GM12878 (cell line): ENCODE data around the gene PKD1. TPM values are rescaled to one million over a fixed set of nuclear protein-coding genes. Genes with fewer than 3 reads are reported as not detected.

Source experiments
- EED ChIP-seq: sonication (generic); IDR thresholded peaks from 2 replicates; pipeline ENCODE4 v1.6.1; 2016; ENCODE audit warnings: antibody characterized with exemption, low read depth
- ESRRA ChIP-seq: IDR thresholded peaks from 2 replicates; pipeline ENCODE4 v1.6.1; 2012; ENCODE audit warnings: mild to moderate bottlenecking, low read length, improper control_type of control experiment
- JUNB ChIP-seq: IDR thresholded peaks from 2 replicates; pipeline ENCODE4 v1.6.1; 2016; ENCODE audit warnings: antibody characterized with exemption, mild to moderate bottlenecking
- NFYB ChIP-seq: IDR thresholded peaks from 2 replicates; pipeline ENCODE4 v1.6.1; 2011; ENCODE audit warnings: low read depth, mild to moderate bottlenecking, low read length, improper control_type of control experiment, moderate library complexity; ENCODE audit not compliant: insufficient read depth
- SMARCA5 ChIP-seq: fragments of 450-650 bp; IDR thresholded peaks from 2 replicates; pipeline ENCODE4 v1.6.1; 2017; ENCODE audit warnings: mild to moderate bottlenecking
- SP1 ChIP-seq: IDR thresholded peaks from one replicate; pipeline ENCODE4 v1.6.1; 2011; ENCODE audit warnings: low read depth, low read length
- TARDBP ChIP-seq: IDR thresholded peaks from 2 replicates; pipeline ENCODE4 v1.6.1; 2016; ENCODE audit warnings: borderline replicate concordance
- TBL1XR1 ChIP-seq: IDR thresholded peaks from 2 replicates; pipeline ENCODE4 v1.6.1; 2012; ENCODE audit warnings: low read depth, low read length, improper control_type of control experiment
- WRNIP1 ChIP-seq: IDR thresholded peaks from 2 replicates; pipeline ENCODE4 v1.6.1; 2011; ENCODE audit warnings: low read depth, low read length, improper control_type of control experiment, borderline replicate concordance
- ZNF622 ChIP-seq: fragments of 450-650 bp; IDR thresholded peaks from 2 replicates; pipeline ENCODE4 v1.6.1; 2017; ENCODE audit warnings: mild to moderate bottlenecking, inconsistent platforms
- polyA plus RNA-seq, 11 experiments: library from polyadenylated mRNA; depleted of rRNA in 4 of 11; unstranded in 6 of 11; stranded (reverse) in 5 of 11; fragments of >200 nt; fragmentation: Nextera tagmentation in 4 of 11; fragmentation: Illumina TruSeq in 1 of 11; extraction: Ambion mirVana in 4 of 11; extraction: Trizol in 1 of 11; gene quantifications; 1 replicate in 1 of 11; 2 replicates in 10 of 11; pipeline versions ENCODE4 v1.2.1 to v1.2.3, GENCODE V29; 2011 to 2016; ENCODE audit warnings: inconsistent platforms in 2 of 11, missing spikeins in 2 of 11, low read depth in 1 of 11
- total RNA-seq, 4 experiments: library from RNA; depleted of rRNA in 3 of 4; stranded (reverse); fragments of >200 nt in 3 of 4; fragmentation: Illumina TruSeq in 1 of 4; extraction: Trizol in 1 of 4; gene quantifications; 2 replicates each; pipeline versions ENCODE4 v1.2.1 to v1.2.3, GENCODE V29; 2013 to 2021
- TF ChIP-seq, protein P1 (sequence below): fragments of 450-650 bp; formaldehyde crosslinking; IDR thresholded peaks from 2 replicates; pipeline ENCODE4 v1.4.0; 2022; ENCODE audit warnings: mild to moderate bottlenecking, moderate library complexity
- TF ChIP-seq, protein P2 (sequence below): fragments of 450-650 bp; IDR thresholded peaks from 2 replicates; pipeline ENCODE4 v1.6.1; 2014; ENCODE audit warnings: mild to moderate bottlenecking
- TF ChIP-seq, protein P3 (sequence below): fragments of 450-650 bp; IDR thresholded peaks from 2 replicates; pipeline ENCODE4 v1.6.1; 2017; ENCODE audit warnings: borderline replicate concordance
- TF ChIP-seq, protein P4 (sequence below): fragments of 450-650 bp; IDR thresholded peaks from 2 replicates; pipeline ENCODE4 v1.6.1; 2016; ENCODE audit warnings: mild to moderate bottlenecking
- TF ChIP-seq, protein P5 (sequence below): fragments of 450-650 bp; IDR thresholded peaks from 2 replicates; pipeline ENCODE4 v1.6.1; 2017; ENCODE audit warnings: antibody characterized with exemption, mild to moderate bottlenecking, moderate library complexity
- TF ChIP-seq, protein P6 (sequence below): IDR thresholded peaks from 2 replicates; pipeline ENCODE4 v1.6.1; 2012; ENCODE audit warnings: low read depth, low read length, improper control_type of control experiment

Gene PKD1
- total and polyA plus RNA-seq, 10 of the 15 experiments (the other 5 are each of a cell fraction or from before 2014, with no cell fraction given), result 0.11 to 62.0 (median 6.1) TPM

DNA sequence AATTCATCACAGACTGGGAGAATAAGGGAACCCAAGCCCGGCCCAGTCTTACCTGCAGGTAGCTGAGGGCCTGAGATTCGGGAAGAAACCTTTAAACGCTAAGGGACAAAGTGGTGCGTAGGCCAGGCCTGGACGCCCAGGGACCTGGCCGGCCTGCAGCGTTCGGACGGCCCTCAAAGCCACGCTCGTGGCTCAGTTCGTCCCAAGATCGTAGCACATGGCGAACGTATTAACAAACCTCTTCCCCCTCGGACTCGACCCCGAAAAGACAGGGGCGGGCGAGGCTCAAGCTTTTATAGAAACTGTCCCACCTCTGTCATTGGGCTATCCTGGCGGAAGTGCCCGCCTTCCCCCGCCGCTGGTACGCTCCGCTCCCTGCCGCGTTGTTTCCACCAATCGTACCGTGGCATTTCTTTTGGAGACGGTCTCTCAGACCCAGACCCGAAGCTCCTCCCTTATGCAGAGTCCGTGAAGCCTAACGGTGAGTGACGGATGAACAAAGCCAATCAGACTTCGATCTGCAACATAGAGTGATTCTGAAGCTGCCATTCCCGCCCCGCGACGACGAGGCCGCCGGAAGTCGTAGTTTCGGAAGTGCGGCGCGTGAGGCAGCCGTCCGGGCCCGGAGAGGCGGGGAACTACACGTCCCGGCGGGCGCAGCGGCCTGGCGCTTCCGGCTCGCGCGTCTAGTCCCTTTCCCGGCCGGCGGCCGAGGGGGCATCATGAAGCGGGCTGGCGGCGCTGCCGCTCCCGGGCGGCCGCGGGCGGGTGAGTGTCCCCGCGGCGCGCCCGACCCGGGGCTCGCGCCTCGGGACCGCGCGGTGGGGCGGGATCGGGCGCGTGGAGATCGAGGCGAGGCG, 19.6 kb upstream of the PKD1 start, which contains the start of gene TRAF7 (continued):
- TF ChIP-seq, protein P1, sequence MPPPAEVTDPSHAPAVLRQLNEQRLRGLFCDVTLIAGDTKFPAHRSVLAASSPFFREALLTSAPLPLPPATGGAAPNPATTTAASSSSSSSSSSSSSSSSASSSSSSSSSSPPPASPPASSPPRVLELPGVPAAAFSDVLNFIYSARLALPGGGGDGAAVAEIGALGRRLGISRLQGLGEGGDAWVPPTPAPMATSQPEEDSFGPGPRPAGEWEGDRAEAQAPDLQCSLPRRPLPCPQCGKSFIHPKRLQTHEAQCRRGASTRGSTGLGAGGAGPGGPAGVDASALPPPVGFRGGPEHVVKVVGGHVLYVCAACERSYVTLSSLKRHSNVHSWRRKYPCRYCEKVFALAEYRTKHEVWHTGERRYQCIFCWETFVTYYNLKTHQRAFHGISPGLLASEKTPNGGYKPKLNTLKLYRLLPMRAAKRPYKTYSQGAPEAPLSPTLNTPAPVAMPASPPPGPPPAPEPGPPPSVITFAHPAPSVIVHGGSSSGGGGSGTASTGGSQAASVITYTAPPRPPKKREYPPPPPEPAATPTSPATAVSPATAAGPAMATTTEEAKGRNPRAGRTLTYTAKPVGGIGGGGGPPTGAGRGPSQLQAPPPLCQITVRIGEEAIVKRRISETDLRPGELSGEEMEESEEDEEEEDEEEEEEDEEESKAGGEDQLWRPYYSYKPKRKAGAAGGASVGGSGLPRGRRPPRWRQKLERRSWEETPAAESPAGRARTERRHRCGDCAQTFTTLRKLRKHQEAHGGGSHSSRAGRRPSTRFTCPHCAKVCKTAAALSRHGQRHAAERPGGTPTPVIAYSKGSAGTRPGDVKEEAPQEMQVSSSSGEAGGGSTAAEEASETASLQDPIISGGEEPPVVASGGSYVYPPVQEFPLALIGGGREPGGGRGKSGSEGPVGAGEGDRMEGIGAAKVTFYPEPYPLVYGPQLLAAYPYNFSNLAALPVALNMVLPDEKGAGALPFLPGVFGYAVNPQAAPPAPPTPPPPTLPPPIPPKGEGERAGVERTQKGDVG (CRISPR knock-in tag), result no peak
- TF ChIP-seq JUNB, result no peak
- no peak for TF ChIP-seq ZNF622
- TF ChIP-seq, protein P2, sequence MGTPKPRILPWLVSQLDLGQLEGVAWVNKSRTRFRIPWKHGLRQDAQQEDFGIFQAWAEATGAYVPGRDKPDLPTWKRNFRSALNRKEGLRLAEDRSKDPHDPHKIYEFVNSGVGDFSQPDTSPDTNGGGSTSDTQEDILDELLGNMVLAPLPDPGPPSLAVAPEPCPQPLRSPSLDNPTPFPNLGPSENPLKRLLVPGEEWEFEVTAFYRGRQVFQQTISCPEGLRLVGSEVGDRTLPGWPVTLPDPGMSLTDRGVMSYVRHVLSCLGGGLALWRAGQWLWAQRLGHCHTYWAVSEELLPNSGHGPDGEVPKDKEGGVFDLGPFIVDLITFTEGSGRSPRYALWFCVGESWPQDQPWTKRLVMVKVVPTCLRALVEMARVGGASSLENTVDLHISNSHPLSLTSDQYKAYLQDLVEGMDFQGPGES, result peak; percentile 88
- TF ChIP-seq, protein P3, sequence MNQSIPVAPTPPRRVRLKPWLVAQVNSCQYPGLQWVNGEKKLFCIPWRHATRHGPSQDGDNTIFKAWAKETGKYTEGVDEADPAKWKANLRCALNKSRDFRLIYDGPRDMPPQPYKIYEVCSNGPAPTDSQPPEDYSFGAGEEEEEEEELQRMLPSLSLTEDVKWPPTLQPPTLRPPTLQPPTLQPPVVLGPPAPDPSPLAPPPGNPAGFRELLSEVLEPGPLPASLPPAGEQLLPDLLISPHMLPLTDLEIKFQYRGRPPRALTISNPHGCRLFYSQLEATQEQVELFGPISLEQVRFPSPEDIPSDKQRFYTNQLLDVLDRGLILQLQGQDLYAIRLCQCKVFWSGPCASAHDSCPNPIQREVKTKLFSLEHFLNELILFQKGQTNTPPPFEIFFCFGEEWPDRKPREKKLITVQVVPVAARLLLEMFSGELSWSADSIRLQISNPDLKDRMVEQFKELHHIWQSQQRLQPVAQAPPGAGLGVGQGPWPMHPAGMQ, result no peak
- TF ChIP-seq TBL1XR1, result no peak
- TF ChIP-seq, protein P4, sequence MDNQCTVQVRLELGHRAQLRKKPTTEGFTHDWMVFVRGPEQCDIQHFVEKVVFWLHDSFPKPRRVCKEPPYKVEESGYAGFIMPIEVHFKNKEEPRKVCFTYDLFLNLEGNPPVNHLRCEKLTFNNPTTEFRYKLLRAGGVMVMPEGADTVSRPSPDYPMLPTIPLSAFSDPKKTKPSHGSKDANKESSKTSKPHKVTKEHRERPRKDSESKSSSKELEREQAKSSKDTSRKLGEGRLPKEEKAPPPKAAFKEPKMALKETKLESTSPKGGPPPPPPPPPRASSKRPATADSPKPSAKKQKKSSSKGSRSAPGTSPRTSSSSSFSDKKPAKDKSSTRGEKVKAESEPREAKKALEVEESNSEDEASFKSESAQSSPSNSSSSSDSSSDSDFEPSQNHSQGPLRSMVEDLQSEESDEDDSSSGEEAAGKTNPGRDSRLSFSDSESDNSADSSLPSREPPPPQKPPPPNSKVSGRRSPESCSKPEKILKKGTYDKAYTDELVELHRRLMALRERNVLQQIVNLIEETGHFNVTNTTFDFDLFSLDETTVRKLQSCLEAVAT, result peak; percentile 71
- TF ChIP-seq, protein P5, sequence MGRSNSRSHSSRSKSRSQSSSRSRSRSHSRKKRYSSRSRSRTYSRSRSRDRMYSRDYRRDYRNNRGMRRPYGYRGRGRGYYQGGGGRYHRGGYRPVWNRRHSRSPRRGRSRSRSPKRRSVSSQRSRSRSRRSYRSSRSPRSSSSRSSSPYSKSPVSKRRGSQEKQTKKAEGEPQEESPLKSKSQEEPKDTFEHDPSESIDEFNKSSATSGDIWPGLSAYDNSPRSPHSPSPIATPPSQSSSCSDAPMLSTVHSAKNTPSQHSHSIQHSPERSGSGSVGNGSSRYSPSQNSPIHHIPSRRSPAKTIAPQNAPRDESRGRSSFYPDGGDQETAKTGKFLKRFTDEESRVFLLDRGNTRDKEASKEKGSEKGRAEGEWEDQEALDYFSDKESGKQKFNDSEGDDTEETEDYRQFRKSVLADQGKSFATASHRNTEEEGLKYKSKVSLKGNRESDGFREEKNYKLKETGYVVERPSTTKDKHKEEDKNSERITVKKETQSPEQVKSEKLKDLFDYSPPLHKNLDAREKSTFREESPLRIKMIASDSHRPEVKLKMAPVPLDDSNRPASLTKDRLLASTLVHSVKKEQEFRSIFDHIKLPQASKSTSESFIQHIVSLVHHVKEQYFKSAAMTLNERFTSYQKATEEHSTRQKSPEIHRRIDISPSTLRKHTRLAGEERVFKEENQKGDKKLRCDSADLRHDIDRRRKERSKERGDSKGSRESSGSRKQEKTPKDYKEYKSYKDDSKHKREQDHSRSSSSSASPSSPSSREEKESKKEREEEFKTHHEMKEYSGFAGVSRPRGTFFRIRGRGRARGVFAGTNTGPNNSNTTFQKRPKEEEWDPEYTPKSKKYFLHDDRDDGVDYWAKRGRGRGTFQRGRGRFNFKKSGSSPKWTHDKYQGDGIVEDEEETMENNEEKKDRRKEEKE, result no peak
- TF ChIP-seq WRNIP1, result no peak; the same call in 1 of the 2 replicates
- peak; percentile 93 for TF ChIP-seq TARDBP
- TF ChIP-seq, protein P6, sequence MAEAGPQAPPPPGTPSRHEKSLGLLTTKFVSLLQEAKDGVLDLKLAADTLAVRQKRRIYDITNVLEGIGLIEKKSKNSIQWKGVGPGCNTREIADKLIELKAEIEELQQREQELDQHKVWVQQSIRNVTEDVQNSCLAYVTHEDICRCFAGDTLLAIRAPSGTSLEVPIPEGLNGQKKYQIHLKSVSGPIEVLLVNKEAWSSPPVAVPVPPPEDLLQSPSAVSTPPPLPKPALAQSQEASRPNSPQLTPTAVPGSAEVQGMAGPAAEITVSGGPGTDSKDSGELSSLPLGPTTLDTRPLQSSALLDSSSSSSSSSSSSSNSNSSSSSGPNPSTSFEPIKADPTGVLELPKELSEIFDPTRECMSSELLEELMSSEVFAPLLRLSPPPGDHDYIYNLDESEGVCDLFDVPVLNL, result 0 out of 2 replicates have a peak, but pooled peaks have one; percentile 42
- peak; percentile 94 for TF ChIP-seq NFYB
- TF ChIP-seq SP1, result peak; percentile 95
- no peak for TF ChIP-seq EED
- TF ChIP-seq ESRRA, result peak; percentile 65
- TF ChIP-seq SMARCA5, result peak; percentile 15; the same call in 1 of the 2 replicates
